GM23248 (cell line): ENCODE results near the gene SSBP2. TPM values are rescaled to one million over a fixed set of nuclear protein-coding genes. Genes with fewer than 3 reads are reported as not detected.
"Not testable (repeated sequence)": the region's sequence is repeated elsewhere in the genome, so short reads cannot be mapped to it uniquely, and the experiment has no call there.

Experiments
- DNase-seq: peaks from one replicate; pipeline ENCODE4 v3.0.0-alpha.2; 2015
- H2AFZ ChIP-seq: fragments of 200-600 bp; sonication (generic); 2 replicates; pipeline ENCODE4 v1.6.1; 2016; ENCODE audit warnings: antibody characterized with exemption
- H3F3A ChIP-seq: fragments of 200-600 bp; sonication (generic); 2 replicates; pipeline ENCODE4 v1.6.1; 2016; ENCODE audit warnings: mild to moderate bottlenecking, antibody characterized with exemption, mixed run types; ENCODE audit not compliant: insufficient read depth
- H3K27ac ChIP-seq: fragments of 200-600 bp; sonication (generic); 2 replicates; pipeline ENCODE4 v1.5.1; 2016; ENCODE audit warnings: mild to moderate bottlenecking
- H3K27me3 ChIP-seq: fragments of 200-600 bp; sonication (generic); replicated peaks from 2 replicates; pipeline ENCODE4 v1.6.1; 2016; ENCODE audit warnings: mild to moderate bottlenecking; ENCODE audit not compliant: insufficient read depth
- H3K36me3 ChIP-seq: fragments of 200-600 bp; sonication (generic); 2 replicates; pipeline ENCODE4 v1.6.1; 2016; ENCODE audit warnings: low read depth, mild to moderate bottlenecking
- H3K4me1 ChIP-seq: fragments of 200-600 bp; sonication (generic); 2 replicates; pipeline ENCODE4 v1.6.1; 2016; ENCODE audit warnings: mild to moderate bottlenecking; ENCODE audit not compliant: insufficient read depth
- H3K4me2 ChIP-seq: fragments of 200-600 bp; sonication (generic); one replicate; pipeline ENCODE4 v1.6.1; 2016; ENCODE audit warnings: mild to moderate bottlenecking; ENCODE audit not compliant: unreplicated experiment
- H3K4me3 ChIP-seq: fragments of 200-600 bp; sonication (generic); 2 replicates; pipeline ENCODE4 v1.5.1; 2016; ENCODE audit warnings: mild to moderate bottlenecking
- H3K79me2 ChIP-seq: fragments of 200-600 bp; sonication (generic); 2 replicates; pipeline ENCODE4 v1.6.1; 2016; ENCODE audit warnings: mild to moderate bottlenecking; ENCODE audit not compliant: insufficient read depth
- H3K9ac ChIP-seq: fragments of 200-600 bp; sonication (generic); 2 replicates; pipeline ENCODE4 v1.6.1; 2016; ENCODE audit warnings: mild to moderate bottlenecking
- H3K9me2 ChIP-seq: fragments of 200-600 bp; sonication (generic); 2 replicates; pipeline ENCODE4 v1.6.1; 2016; ENCODE audit warnings: mixed run types, mild to moderate bottlenecking, moderate library complexity; ENCODE audit not compliant: insufficient read depth
- H3K9me3 ChIP-seq: fragments of 200-600 bp; sonication (generic); one replicate; pipeline ENCODE4 v1.6.1; 2017; ENCODE audit warnings: low read depth
- H4K20me1 ChIP-seq: fragments of 200-600 bp; sonication (generic); 2 replicates; pipeline ENCODE4 v1.6.0; 2016; ENCODE audit not compliant: insufficient read depth
- EZH2 ChIP-seq: fragments of 200-600 bp; sonication (generic); IDR thresholded peaks from 2 replicates; pipeline ENCODE4 v1.6.1; 2018; ENCODE audit warnings: antibody characterized with exemption, mild to moderate bottlenecking; ENCODE audit not compliant: insufficient read depth, poor library complexity, severe bottlenecking
- EZH2phosphoT487 ChIP-seq: fragments of 200-600 bp; sonication (generic); IDR thresholded peaks from 2 replicates; pipeline ENCODE4 v1.6.1; 2018; ENCODE audit warnings: antibody characterized with exemption, moderate library complexity, mild to moderate bottlenecking, low read depth; ENCODE audit not compliant: insufficient read depth
- WGBS, 2 experiments: methylation state at CpG; one replicate each; pipeline ENCODE4 v1.1.6; 2015 to 2017; ENCODE audit warnings: low lambda C conversion rate in 2 of 2, low coverage in 1 of 2; ENCODE audit errors: missing lambda C conversion rate in 2 of 2; 5-methylcytosine and 5-hydroxymethylcytosine counted together
- in situ Hi-C: fragments of 300-500 bp; cut with MboI; formaldehyde crosslinking; loops from 2 replicates; pipeline ENCODE4 v1.15.0; 2020
- polyA plus RNA-seq: library from polyadenylated mRNA; unstranded; fragments of >200 nt; fragmentation: Nextera tagmentation; extraction: Ambion mirVana; gene quantifications from 2 replicates; pipeline ENCODE4 v1.2.1, GENCODE V29; 2016
- total RNA-seq: library from RNA; depleted of rRNA; stranded (reverse); fragments of >200 nt; shearing (Covaris generic); gene quantifications from 2 replicates; pipeline ENCODE4 v1.2.3, GENCODE V29; 2014

SSBP2 gene
- total and polyA plus RNA-seq, 2 experiments from 2014 or later: 25.5 to 40.0 TPM

- H3K36me3 ChIP-seq: no peaks in the 10 kb centered on the region
- H3K4me1 ChIP-seq: peaks cover 26% of the 10 kb centered on the region
- no peak overlapping the region for H3K27ac ChIP-seq
- TF ChIP-seq EZH2phosphoT487 (no peak), EZH2 (no peak)
- peak overlapping the region; percentile 22; the same call in 1 of the 2 replicates for H3K4me3 ChIP-seq
- H4K20me1 ChIP-seq: no peaks in the 10 kb centered on the region
- H3K9me2 ChIP-seq: no peaks in the 10 kb centered on the region
- in situ Hi-C loops: no loop called here
- no peaks in the 10 kb centered on the region for H3K27me3 ChIP-seq
- H3F3A ChIP-seq: no peaks in the 10 kb centered on the region
- 2 to 21% methylated on average over 2 of the region's 2 CpGs for WGBS, 2 experiments
- H3K9me3 ChIP-seq: no peaks in the 10 kb centered on the region
- peaks cover 71% of the 10 kb centered on the region for H3K79me2 ChIP-seq
- peak; percentile 20 for DNase-seq
- H2AFZ ChIP-seq: peak overlapping the region; percentile 64
- peak overlapping the region; percentile 31 for H3K4me2 ChIP-seq
- H3K9ac ChIP-seq: peak overlapping the region; percentile 24; the same call in 1 of the 2 replicates
These were observed 29.8 kb downstream of the SSBP2 start for GRCh38 chr5:81721049-81721448.

- no peak overlapping the region for H3K4me3 ChIP-seq
- H3K4me1 ChIP-seq: peaks cover 26% of the 10 kb centered on the region
- DNase-seq: no peak
- H2AFZ ChIP-seq: no peak overlapping the region
- H3K27me3 ChIP-seq: no peaks in the 10 kb centered on the region
- H3K9me3 ChIP-seq: no peaks in the 10 kb centered on the region
- H3K9ac ChIP-seq: no peak overlapping the region
- peaks cover 72% of the 10 kb centered on the region for H3K79me2 ChIP-seq
- TF ChIP-seq EZH2 (no peak), EZH2phosphoT487 (no peak)
- H3K4me2 ChIP-seq: no peak overlapping the region
- no peak overlapping the region for H3K27ac ChIP-seq
- WGBS, 2 experiments: 73 to 82% methylated on average over 1 of the region's 1 CpG
- no peaks in the 10 kb centered on the region for H3F3A ChIP-seq
- in situ Hi-C loops: no loop called here
- no peaks in the 10 kb centered on the region for H3K9me2 ChIP-seq
- no peaks in the 10 kb centered on the region for H3K36me3 ChIP-seq
- H4K20me1 ChIP-seq: no peaks in the 10 kb centered on the region
These were observed 31.1 kb downstream of the SSBP2 start for GRCh38 chr5:81719743-81720345.

GRCh38 chr5:81718300-81718699, 32.6 kb downstream of the SSBP2 start:
- no peak for DNase-seq
- Histone ChIP-seq H3K9me3 (no peaks in the 10 kb centered on the region), H3K9ac (no peak overlapping the region), H3K36me3 (no peaks in the 10 kb centered on the region), H3K4me2 (no peak overlapping the region), H3K4me3 (no peak overlapping the region), H4K20me1 (no peaks in the 10 kb centered on the region), H3K79me2 (peaks cover 77% of the 10 kb centered on the region), H3K27me3 (no peaks in the 10 kb centered on the region), H3K9me2 (no peaks in the 10 kb centered on the region), H3F3A (no peaks in the 10 kb centered on the region), H3K4me1 (peaks cover 26% of the 10 kb centered on the region), H2AFZ (no peak overlapping the region), H3K27ac (no peak overlapping the region)
- WGBS, 2 experiments: 88 to 92% methylated on average over 6 of the region's 6 CpGs
- in situ Hi-C loops: no loop called here
- no peak for TF ChIP-seq EZH2
- TF ChIP-seq EZH2phosphoT487: no peak

- no peaks in the 10 kb centered on the region for H3K27me3 ChIP-seq
- H3K9me3 ChIP-seq: no peaks in the 10 kb centered on the region
- DNase-seq: no peak
- peaks cover 76% of the 10 kb centered on the region for H3K79me2 ChIP-seq
- H3K4me3 ChIP-seq: no peak overlapping the region
- no peaks in the 10 kb centered on the region for H3K36me3 ChIP-seq
- H3K4me2 ChIP-seq: no peak overlapping the region
- 83 to 87% methylated on average over 4 of the region's 4 CpGs for WGBS, 2 experiments
- no peaks in the 10 kb centered on the region for H3F3A ChIP-seq
- no peak overlapping the region for H3K9ac ChIP-seq
- in situ Hi-C loops: no loop called here
- H3K4me1 ChIP-seq: peaks cover 26% of the 10 kb centered on the region
- no peak for TF ChIP-seq EZH2phosphoT487
- TF ChIP-seq EZH2: no peak
- no peaks in the 10 kb centered on the region for H4K20me1 ChIP-seq
- no peak overlapping the region for H3K27ac ChIP-seq
- H3K9me2 ChIP-seq: no peaks in the 10 kb centered on the region
- H2AFZ ChIP-seq: no peak overlapping the region
These were observed 33.0 kb downstream of the SSBP2 start for GRCh38 chr5:81717860-81718259.

GRCh38 chr5:81717226-81717625, 33.7 kb downstream of the SSBP2 start:
- Histone ChIP-seq H3K36me3 (no peaks in the 10 kb centered on the region), H3K9me3 (no peaks in the 10 kb centered on the region), H3K4me1 (peaks cover 26% of the 10 kb centered on the region), H4K20me1 (no peaks in the 10 kb centered on the region), H3K9ac (no peak overlapping the region), H3K27me3 (no peaks in the 10 kb centered on the region), H3K9me2 (no peaks in the 10 kb centered on the region), H3K4me3 (no peak overlapping the region), H3F3A (no peaks in the 10 kb centered on the region), H3K79me2 (peaks cover 69% of the 10 kb centered on the region), H2AFZ (no peak overlapping the region), H3K27ac (no peak overlapping the region), H3K4me2 (no peak overlapping the region)
- in situ Hi-C loops: no loop called here
- TF ChIP-seq EZH2phosphoT487 (no peak), EZH2 (no peak)
- 93 to 96% methylated on average over 1 of the region's 1 CpG for WGBS, 2 experiments
- peak; percentile 60 for DNase-seq

- H2AFZ ChIP-seq, H3K4me3 ChIP-seq, H3K9me3 ChIP-seq, H3K27ac ChIP-seq, H4K20me1 ChIP-seq, in situ Hi-C loops, H3K27me3 ChIP-seq, DNase-seq, H3F3A ChIP-seq, H3K9ac ChIP-seq, H3K9me2 ChIP-seq, H3K4me2 ChIP-seq, H3K36me3 ChIP-seq: not testable (repeated sequence)
- Histone ChIP-seq H3K79me2 (peaks cover 54% of the 10 kb centered on the region), H3K4me1 (peaks cover 10% of the 10 kb centered on the region; the same call in 1 of the 2 replicates)
- WGBS, 2 experiments: 98 to 100% methylated on average over 2 of the region's 2 CpGs
These were observed 36.8 kb downstream of the SSBP2 start for GRCh38 chr5:81714076-81714475.
